GM12878 (cell line): ENCODE data around the gene TMEM207. TPM values are rescaled to one million over a fixed set of nuclear protein-coding genes. Genes with fewer than 3 reads are reported as not detected.

Experiments used
- ATAC-seq: fragments of 200-7000 bp; cut with Tn5 transposase; 3 replicates; pipeline ENCODE4 v1.9.1; 2020; ENCODE audit warnings: mild to moderate bottlenecking, moderate library complexity
- BruUV-seq: library from RNA; stranded (reverse); fragments of 400-500 nt; replicated peaks from 2 replicates; lab custom pipeline; 2021; lab: Mats Ljungman, UMichigan
- CTCF ChIA-PET: fragments of 300-600 bp; sonication (Branson Sonifier 250); formaldehyde crosslinking; extraction: SDS; loops from one replicate; lab custom pipeline; 2021; ENCODE audit warnings: inconsistent platforms; lab: Yijun Ruan, JAX
- POLR2A ChIA-PET: fragments of 350-600 bp; formaldehyde crosslinking; extraction: SDS; loops from one replicate; lab custom pipeline; 2021; ENCODE audit warnings: inconsistent platforms; lab: Charles Lee
- RAD21 ChIA-PET: fragments of 300-600 bp; sonication (Branson Sonifier 250); formaldehyde crosslinking; loops from one replicate; lab custom pipeline; 2023; ENCODE audit warnings: antibody characterized with exemption; ENCODE audit not compliant: unreplicated experiment; lab: Charles Lee
- SMC1A ChIA-PET: fragments of 300-600 bp; sonication (Branson Sonifier 250); formaldehyde crosslinking; loops from one replicate; lab custom pipeline; 2023; ENCODE audit not compliant: unreplicated experiment, uncharacterized antibody; lab: Charles Lee
- DNase-seq: peaks from one replicate; pipeline ENCODE4 v3.0.0-alpha.2; 2011; ENCODE audit warnings: low read depth, low spot score
- FAIRE-seq: peaks from 3 replicates; lab custom pipeline; 2011; peaks lifted over from hg19 to GRCh38; lab: Jason Lieb, UNC
- H2AFZ ChIP-seq: 2 replicates; pipeline ENCODE4 v1.6.0; 2011; ENCODE audit warnings: low read depth, low read length, control low read depth; ENCODE audit not compliant: control insufficient read depth
- H3K27ac ChIP-seq: 2 replicates; pipeline ENCODE4 v1.5.1; 2011; ENCODE audit warnings: control low read depth; ENCODE audit not compliant: control insufficient read depth, insufficient read depth
- H3K27me3 ChIP-seq, 2 experiments: replicated peaks in 1 of 2; 2 replicates each; pipeline versions ENCODE4 v1.6.0 to v1.6.1; 2011; ENCODE audit warnings: low read length in 1 of 2; ENCODE audit not compliant: control insufficient read depth in 2 of 2, insufficient read depth in 2 of 2
- H3K36me3 ChIP-seq, 2 experiments: 2 replicates each; pipeline ENCODE4 v1.5.1; 2011; ENCODE audit warnings: low read length in 1 of 2; ENCODE audit not compliant: control insufficient read depth in 2 of 2, insufficient read depth in 2 of 2
- H3K4me1 ChIP-seq: 2 replicates; pipeline ENCODE4 v1.6.1; 2011; ENCODE audit warnings: mild to moderate bottlenecking, low read length, moderate library complexity, mixed read lengths; ENCODE audit not compliant: control insufficient read depth, insufficient read depth
- H3K4me2 ChIP-seq: 2 replicates; pipeline ENCODE4 v1.6.0; 2011; ENCODE audit warnings: control low read depth; ENCODE audit not compliant: control insufficient read depth, insufficient read depth
- H3K4me3 ChIP-seq: fragments of 200-600 bp; sonication (generic); 2 replicates; pipeline ENCODE4 v1.5.1; 2016
- H3K79me2 ChIP-seq: 2 replicates; pipeline ENCODE4 v1.6.0; 2011; ENCODE audit warnings: low read length; ENCODE audit not compliant: control insufficient read depth, insufficient read depth
- H3K9ac ChIP-seq: 2 replicates; pipeline ENCODE4 v1.8.0; 2011; ENCODE audit warnings: low read length, control low read depth, mixed read lengths; ENCODE audit not compliant: control insufficient read depth, insufficient read depth
- H3K9me3 ChIP-seq: replicated peaks from 3 replicates; pipeline ENCODE4 v1.5.1; 2011; ENCODE audit warnings: mild to moderate bottlenecking, low read length; ENCODE audit not compliant: control insufficient read depth, insufficient read depth
- H4K20me1 ChIP-seq: 2 replicates; pipeline ENCODE4 v1.6.0; 2011; ENCODE audit not compliant: control insufficient read depth, insufficient read depth
- ASH2L ChIP-seq: fragments of 300-600, 200-600 bp; sonication (generic); IDR thresholded peaks from 2 replicates; pipeline ENCODE4 v1.6.1; 2017; ENCODE audit warnings: low read depth, mild to moderate bottlenecking, borderline replicate concordance
- CBX3 ChIP-seq: fragments of 200-600 bp; sonication (generic); IDR thresholded peaks from 2 replicates; pipeline ENCODE4 v1.6.1; 2016; ENCODE audit warnings: low read depth, borderline replicate concordance
- E2F8 ChIP-seq: fragments of 450-650 bp; IDR thresholded peaks from 2 replicates; pipeline ENCODE4 v1.6.1; 2018; ENCODE audit warnings: mild to moderate bottlenecking, low read depth, moderate library complexity; ENCODE audit not compliant: partially characterized antibody
- EED ChIP-seq: sonication (generic); IDR thresholded peaks from 2 replicates; pipeline ENCODE4 v1.6.1; 2016; ENCODE audit warnings: antibody characterized with exemption, low read depth
- ELK1 ChIP-seq: IDR thresholded peaks from 2 replicates; pipeline ENCODE4 v1.6.1; 2012; ENCODE audit warnings: low read depth, low read length, improper control_type of control experiment
- GABPA ChIP-seq: IDR thresholded peaks from 2 replicates; pipeline ENCODE4 v1.6.1; 2014; ENCODE audit warnings: antibody characterized with exemption, low read depth, mild to moderate bottlenecking, inconsistent platforms
- HSF1 ChIP-seq: fragments of 150-350 bp; IDR thresholded peaks from 2 replicates; pipeline ENCODE4 v1.6.1; 2014; ENCODE audit warnings: mild to moderate bottlenecking, low read depth, low read length
- MEF2B ChIP-seq: fragments of 450-650 bp; IDR thresholded peaks from 2 replicates; pipeline ENCODE4 v1.6.1; 2018; ENCODE audit warnings: mild to moderate bottlenecking, moderate library complexity; ENCODE audit not compliant: partially characterized antibody, poor library complexity, severe bottlenecking
- NR2F1 ChIP-seq: fragments of 450-650 bp; conservative IDR thresholded peaks from 2 replicates; pipeline ENCODE4 v1.6.1; 2017; ENCODE audit warnings: mild to moderate bottlenecking
- POLR2A ChIP-seq: IDR thresholded peaks from 2 replicates; pipeline ENCODE4 v1.6.1; 2011; ENCODE audit warnings: low read depth, mild to moderate bottlenecking, low read length
- SIN3A ChIP-seq: IDR thresholded peaks from 2 replicates; pipeline ENCODE4 v1.6.1; 2012; ENCODE audit warnings: low read depth, low read length, improper control_type of control experiment
- SMAD5 ChIP-seq: IDR thresholded peaks from 2 replicates; pipeline ENCODE4 v1.6.1; 2016; ENCODE audit warnings: antibody characterized with exemption, low read depth
- SP1 ChIP-seq: IDR thresholded peaks from one replicate; pipeline ENCODE4 v1.6.1; 2011; ENCODE audit warnings: low read depth, low read length
- STAT3 ChIP-seq: IDR thresholded peaks from 2 replicates; pipeline ENCODE4 v1.6.1; 2011; ENCODE audit warnings: low read depth, low read length, improper control_type of control experiment
- SUZ12 ChIP-seq: fragments of 200-600 bp; sonication (generic); IDR thresholded peaks from one replicate; pipeline ENCODE4 v1.6.1; 2018; ENCODE audit warnings: antibody characterized with exemption, mild to moderate bottlenecking; ENCODE audit not compliant: unreplicated experiment
- WRNIP1 ChIP-seq: IDR thresholded peaks from 2 replicates; pipeline ENCODE4 v1.6.1; 2011; ENCODE audit warnings: low read depth, low read length, improper control_type of control experiment, borderline replicate concordance
- ZBTB4 ChIP-seq: fragments of 450-650 bp; formaldehyde crosslinking; IDR thresholded peaks from 2 replicates; pipeline ENCODE4 v1.4.0; 2022; ENCODE audit warnings: mild to moderate bottlenecking, moderate library complexity
- WGBS: methylation state at CpG from one replicate; pipeline ENCODE4 v1.1.6; 2016; ENCODE audit warnings: low lambda C conversion rate; ENCODE audit not compliant: insufficient replicate concordance, insufficient coverage; ENCODE audit errors: missing lambda C conversion rate; 5-methylcytosine and 5-hydroxymethylcytosine counted together
- in situ Hi-C: fragments of 300-500 bp; cut with MboI; formaldehyde crosslinking; loops from 9 replicates; pipeline ENCODE4 v1.14.3; 2018; ENCODE audit warnings: mixed read lengths
- intact Hi-C: fragments of 100-400 bp; cut with micrococcal nuclease; formaldehyde crosslinking; loops from one replicate; pipeline ENCODE4 v1.14.2; 2022; ENCODE audit not compliant: unreplicated experiment
- polyA plus RNA-seq, 11 experiments: library from polyadenylated mRNA; depleted of rRNA in 4 of 11; unstranded in 6 of 11; stranded (reverse) in 5 of 11; fragments of >200 nt; fragmentation: Nextera tagmentation in 4 of 11; fragmentation: Illumina TruSeq in 1 of 11; extraction: Ambion mirVana in 4 of 11; extraction: Trizol in 1 of 11; gene quantifications; 1 replicate in 1 of 11; 2 replicates in 10 of 11; pipeline versions ENCODE4 v1.2.1 to v1.2.3, GENCODE V29; 2011 to 2016; ENCODE audit warnings: inconsistent platforms in 2 of 11, missing spikeins in 2 of 11, low read depth in 1 of 11
- total RNA-seq, 4 experiments: library from RNA; depleted of rRNA in 3 of 4; stranded (reverse); fragments of >200 nt in 3 of 4; fragmentation: Illumina TruSeq in 1 of 4; extraction: Trizol in 1 of 4; gene quantifications; 2 replicates each; pipeline versions ENCODE4 v1.2.1 to v1.2.3, GENCODE V29; 2013 to 2021

TMEM207 gene
- total and polyA plus RNA-seq, 10 of the 15 experiments (the other 5 are each of a cell fraction or from before 2014, with no cell fraction given), result not detected

GRCh38 chr3:190485830-190486532, 36.3 kb upstream of the TMEM207 start:
- Histone ChIP-seq H3K4me2 (no peak overlapping the region), H3K4me1 (no peaks in the 10 kb centered on the region), H3K36me3 (no peaks in the 10 kb centered on the region), H3K79me2 (no peaks in the 10 kb centered on the region), H4K20me1 (no peaks in the 10 kb centered on the region), H3K4me3 (no peak overlapping the region), H3K9me3 (no peaks in the 10 kb centered on the region), H3K9ac (no peak overlapping the region), H2AFZ (no peak overlapping the region), H3K27me3 (no peaks in the 10 kb centered on the region; a peak in 1 of 4 replicates), H3K27ac (no peak overlapping the region)
- ChIA-PET CTCF (interaction anchor here (1.1 kb wide), 1 partner anchor 29 kb away, joined by 3 read pairs; no protein-coding TSS in a partner anchor), RAD21 (no interaction called here), SMC1A (no interaction called here), POLR2A (no interaction called here)
- in situ Hi-C loops (no loop called here), intact Hi-C loops (no loop called here)
- FAIRE-seq (no peak), ATAC-seq (no peak), DNase-seq (no peak)
- no TSS peak for BruUV-seq
- WGBS, result 8% methylated on average over 6 of the region's 6 CpGs
- no peak for TF ChIP-seq SUZ12
- no peak for TF ChIP-seq CBX3
- TF ChIP-seq NR2F1, result no peak
- no peak for TF ChIP-seq ZBTB4
- TF ChIP-seq SIN3A, result no peak
- TF ChIP-seq SMAD5, result no peak
- TF ChIP-seq ASH2L, result no peak
- no peak for TF ChIP-seq MEF2B
- no peak for TF ChIP-seq HSF1
- no peak for TF ChIP-seq EED
- TF ChIP-seq STAT3, result no peak
- TF ChIP-seq E2F8, result no peak
- TF ChIP-seq ELK1, result no peak
- TF ChIP-seq SP1, result no peak
- no peak for TF ChIP-seq POLR2A
- no peak for TF ChIP-seq WRNIP1
- TF ChIP-seq GABPA, result no peak
